NCI-H345 (cell line): ENCODE data around the gene EFR3B.

Experiments used
- DNase-seq: peaks from one replicate; lab custom pipeline; 2025; lab: John Stamatoyannopoulos, UW

Gene EFR3B

DNA sequence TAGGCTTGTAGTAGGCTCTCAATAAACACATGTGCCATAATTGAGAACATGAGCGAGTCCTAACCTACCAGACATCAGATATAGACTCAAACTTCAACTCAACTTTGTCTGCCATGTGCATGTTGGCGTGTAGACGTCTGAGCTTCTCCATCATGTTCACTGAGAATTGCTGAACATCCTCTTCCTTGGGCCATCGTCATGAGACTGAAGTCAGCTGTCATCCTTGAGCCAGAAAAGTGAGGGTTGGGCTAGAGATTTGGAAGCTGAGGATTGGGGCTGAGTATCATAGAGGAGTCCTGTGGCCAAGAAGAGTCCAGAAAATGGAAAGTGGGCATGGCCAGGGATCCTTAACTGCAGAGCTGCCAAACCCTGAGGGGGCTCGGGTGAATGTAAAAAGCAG lies 7.8 kb upstream of the EFR3B start:
- DNase-seq = no peak

DNA sequence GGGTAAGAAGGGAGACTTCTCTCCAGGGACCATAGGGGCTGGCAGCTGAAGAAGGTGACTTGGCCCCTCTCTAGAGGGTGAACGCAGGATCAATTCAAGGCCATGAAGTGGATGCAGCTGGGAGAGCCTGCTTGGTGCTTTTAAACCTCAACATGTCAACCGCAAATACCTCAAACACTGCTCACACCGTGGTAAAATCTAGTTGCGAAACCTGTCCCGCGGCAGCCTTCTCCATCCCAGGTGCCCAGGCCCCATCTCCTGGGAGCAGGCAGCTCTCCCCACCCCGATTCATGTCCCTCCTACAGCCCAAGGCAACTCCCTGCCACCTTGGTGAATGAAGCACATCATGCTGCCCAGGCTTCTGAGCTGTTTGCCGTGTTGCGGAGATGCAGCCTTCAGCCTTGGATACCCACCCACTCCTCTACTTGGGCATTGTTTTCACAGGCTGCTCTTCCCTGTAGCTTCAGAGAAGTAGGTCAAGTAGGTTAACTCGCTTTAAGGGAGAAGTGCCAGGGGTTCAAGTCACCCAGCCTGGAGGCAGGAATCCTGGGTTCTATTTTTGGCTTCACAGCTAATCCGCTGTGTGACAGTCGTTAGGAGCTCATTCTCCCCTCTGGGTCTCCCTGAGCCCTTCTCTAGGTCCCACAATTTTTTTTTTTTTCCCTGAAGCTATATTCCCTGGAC lies 6.2 kb upstream of the EFR3B start:
- no peak for DNase-seq

DNA sequence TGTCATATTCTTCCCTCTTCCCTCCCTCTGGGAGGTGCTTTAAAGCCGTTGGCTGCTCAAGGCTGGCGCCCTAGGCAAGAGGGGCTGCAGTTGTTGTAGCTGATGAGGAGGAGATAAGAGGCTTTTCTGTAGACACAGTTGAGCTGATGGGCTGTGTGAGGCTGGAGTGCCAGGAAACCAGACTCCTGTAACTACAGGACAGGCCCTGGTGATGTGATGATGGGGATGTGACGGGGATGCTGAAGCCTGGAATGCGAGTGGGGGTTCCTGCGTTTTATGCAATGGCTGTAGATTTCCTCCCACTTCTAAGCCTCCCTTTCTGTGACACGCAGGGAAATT lies 5.7 kb upstream of the EFR3B start:
- DNase-seq = peak; percentile 34

DNA sequence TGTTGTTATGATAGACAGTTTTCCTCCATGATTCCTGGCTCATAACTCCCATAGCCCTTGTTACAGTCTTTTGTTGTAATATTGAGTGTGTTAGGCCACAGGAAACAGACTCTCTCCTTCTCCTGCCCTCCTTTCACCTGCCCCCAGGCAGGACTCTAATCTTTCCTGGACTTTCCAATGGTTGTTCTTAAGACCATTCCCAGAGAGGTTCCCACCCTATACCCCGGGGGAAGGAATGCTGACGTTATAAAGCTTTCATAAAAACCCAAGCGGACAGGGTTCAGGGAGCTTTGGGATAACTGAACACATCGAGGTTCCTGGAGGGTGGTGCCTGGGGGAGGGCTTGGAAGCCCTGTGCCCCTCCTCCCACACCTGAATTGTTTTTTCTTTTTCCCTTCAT lies 2.8 kb upstream of the EFR3B start:
- no peak for DNase-seq

DNA sequence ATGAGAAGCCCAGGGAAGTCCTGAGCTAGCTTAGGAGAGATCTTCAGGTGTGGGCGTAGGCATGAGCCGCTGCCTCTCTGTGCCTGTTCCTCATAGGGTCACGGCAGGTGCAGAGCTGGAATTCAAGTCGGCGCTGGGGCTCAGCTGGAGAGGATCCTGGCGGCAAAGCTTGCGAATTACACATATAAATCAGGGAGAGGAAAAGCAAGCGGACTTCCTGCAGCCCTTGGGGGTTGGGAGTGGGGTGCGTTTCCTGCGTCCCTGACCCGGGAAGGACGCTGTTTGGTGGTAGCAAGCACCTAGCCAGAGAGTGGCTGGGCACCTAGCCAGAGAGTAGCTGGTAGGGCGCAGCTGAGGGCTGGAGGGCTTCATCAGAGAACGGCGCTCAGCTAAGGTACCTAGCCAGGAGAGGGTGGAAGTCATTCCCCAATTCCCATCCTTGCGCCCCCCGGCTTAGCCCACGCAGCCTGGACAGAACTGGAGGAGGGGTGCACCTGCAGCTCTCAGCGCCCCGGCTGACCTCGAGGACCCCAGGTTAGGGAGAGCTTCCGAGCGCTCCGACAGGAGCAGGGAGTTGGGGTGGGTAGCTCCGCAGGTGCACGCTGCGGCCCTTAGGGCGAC lies 459 bp upstream of the EFR3B start:
- peak; percentile 93 for DNase-seq

DNA sequence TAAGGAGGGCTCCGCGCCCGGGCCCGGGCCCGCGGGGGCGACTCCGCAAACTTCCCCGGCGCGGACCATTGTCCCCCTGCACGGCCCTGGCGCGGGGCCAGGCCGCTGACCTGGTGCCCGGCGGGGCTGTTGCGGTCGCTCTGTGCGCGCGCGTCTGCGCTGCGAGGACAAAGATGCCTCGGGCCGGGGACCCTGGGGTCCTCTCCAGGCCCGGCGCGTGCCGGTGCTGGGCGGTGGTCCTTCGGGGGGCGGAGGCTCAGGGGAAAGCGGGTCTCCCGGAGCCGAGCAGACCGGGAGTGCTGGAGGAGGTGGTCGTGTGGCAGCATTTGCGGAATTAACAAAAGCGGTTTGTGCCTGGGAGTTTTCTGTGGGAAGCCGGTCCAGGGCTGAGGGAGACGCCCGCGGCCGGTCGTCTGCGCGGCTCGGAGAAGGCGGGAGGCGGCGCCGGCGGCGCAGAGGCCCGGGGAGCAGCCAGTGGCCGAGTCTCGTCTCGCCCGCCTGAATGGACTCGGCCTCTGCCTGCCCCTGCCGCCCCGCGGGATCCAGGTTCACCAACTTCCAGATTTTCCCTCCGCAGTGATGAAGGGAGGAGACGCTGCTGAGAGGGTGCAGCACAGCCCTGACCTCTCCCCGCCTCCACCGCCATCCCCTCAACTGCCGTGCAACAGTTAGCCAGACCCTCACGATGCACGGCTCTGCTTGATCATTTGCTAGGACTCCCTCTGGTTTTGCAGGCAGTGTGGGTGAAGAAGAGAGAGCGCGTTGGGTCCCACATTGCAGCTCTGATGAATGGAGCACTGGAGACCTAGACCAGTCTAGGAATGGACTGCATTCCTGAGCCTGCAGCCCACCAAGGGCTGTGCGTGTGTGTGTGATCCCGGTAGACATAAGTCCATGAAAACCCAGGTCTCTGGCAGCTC lies 705 bp downstream of the EFR3B start:
- DNase-seq = peak; percentile 41

DNA sequence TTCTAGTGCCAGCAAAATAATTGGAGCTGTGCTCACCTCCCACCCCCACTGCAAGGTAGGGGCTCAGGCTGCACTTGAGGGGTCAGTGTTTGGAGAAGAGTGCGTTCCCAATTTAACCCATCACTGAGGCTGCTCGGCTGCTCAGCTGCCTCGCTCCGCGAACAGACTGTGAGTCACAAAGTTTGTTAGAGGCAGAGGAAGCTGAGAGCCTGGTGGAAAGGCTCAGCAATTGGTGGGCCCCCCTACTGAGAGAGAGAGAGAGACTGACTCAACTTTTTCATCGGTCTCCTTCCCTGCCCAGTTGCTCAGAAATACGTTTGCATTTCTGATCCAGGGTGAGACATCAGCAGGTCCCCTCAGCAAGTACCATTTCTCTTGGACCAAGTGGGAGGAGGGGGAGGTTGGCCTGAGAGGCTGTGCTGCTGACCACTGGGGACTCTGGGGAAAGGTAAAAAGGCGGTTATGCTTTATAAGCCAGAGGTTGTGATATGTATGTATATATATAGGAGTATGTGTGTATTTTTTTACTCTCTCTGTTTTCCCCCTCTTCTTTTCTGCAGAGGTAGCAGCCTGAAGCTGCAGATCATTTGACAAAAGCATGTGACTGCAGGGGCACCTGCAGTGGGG lies 1.5 kb downstream of the EFR3B start:
- DNase-seq = peak; percentile 30

DNA sequence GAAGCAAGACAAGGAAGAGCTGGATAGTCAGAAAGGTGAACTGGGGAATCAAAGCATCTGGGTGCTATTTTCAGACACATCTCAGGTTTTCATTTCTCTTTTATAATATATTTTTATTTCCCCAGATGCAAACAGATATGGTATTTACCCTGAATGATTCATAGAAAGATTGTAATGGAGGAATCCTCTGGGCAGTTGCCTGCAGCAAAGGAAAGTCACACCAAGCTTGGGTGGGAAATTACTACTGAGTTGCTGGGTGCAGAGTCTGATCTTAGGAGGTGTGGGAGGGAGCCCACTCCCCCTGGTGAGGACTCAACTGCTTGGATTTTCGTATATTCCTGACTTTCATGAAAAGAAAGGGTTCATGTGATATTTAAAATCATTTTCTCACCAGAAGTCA lies 2.1 kb downstream of the EFR3B start:
- DNase-seq = no peak

DNA sequence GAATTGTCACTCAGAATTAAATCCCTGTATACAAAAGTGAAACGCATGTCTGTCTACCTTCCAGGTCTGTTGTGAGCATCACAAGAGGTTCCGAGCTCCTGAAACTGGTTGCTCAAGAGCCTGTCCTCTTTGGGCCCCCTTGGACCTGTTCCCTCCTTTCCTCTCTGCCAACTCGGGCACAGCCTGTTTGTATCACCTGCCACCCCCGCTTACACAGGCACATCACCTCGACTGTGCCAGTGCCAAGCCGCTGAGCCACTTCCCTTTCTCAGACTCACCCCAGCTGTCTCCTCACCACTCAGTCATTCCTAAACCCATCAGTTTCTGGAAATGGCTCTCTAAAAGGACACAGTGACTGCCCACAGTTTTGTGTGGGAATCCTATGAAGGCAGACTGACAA lies 3.1 kb downstream of the EFR3B start:
- DNase-seq = no peak

DNA sequence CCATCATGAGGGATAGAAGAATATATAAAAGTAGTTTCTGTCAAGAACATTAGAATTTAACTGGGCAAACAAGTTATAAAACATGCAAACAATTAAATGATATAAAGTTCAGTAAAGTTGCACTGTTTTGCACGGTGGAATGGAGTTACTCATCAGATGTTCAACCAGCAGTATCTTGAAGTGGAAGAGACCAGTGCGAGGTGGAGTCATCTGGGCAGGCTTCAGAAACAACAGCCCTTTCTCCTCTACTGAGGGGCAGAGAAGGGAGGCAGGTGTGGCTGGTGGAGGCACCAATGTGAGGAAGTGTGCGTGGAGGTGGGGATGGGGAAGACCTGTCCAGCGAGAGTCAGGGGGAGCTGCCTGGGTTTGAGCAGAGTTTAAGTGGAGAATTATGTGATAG lies 7.5 kb downstream of the EFR3B start:
- no peak for DNase-seq

DNA sequence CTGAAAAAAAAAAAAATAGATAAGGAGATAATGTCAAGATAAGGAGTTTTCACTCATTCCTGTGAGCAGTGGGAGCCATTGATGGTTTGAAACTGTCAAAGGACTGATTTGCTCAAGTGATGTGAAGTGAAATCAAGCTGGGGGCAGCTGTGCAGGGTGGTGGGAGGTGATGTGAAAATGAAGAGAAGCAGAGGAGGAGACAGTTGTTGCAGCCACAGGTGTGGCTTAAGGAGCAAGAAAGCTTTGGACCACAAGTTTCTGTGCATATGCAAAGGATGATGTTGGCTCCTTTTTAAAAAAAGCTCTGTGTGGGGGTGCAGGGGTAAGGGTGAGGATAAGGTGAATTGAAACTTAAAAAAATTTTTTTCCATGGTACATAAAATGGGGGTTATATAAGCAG lies 8.3 kb downstream of the EFR3B start:
- DNase-seq = no peak

DNA sequence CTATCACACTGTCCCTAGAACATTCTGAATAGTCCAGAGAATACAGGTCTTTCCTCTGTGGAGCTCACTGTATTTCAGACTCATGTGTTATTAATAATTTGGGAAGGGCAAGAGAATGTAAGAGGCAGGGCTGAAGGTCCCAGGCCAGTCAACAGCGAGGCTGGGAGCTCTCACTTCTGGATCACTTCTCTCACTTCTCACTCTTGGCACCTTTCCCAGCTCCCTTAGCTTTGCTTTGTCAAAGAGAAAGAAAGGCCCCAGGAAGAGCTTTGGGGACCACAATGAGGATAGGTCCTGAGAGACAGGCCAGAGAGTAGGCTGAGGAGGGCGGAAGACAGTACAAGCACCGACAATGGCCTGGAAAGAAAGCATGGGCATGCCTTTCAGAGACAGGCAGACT lies 11.2 kb downstream of the EFR3B start:
- DNase-seq = peak; percentile 50

DNA sequence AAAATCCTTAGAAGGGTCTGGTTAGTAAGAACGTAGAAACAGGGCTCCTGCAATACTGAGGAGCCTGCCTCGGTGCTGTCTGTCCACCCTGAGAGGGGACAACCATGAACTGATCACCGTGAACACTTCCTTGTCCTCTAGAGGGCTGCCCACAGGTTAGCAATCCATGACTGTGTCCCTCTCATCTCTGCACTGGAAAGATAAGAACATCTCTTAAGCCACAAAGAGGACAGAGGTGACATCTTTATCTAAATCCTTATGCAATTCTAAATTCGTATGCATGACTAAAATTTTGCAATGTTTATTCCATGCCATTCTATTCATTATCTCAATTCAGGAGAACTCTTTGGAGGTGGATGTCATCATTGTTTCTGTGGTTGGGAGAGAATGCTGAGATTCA lies 12.8 kb downstream of the EFR3B start:
- DNase-seq = no peak

DNA sequence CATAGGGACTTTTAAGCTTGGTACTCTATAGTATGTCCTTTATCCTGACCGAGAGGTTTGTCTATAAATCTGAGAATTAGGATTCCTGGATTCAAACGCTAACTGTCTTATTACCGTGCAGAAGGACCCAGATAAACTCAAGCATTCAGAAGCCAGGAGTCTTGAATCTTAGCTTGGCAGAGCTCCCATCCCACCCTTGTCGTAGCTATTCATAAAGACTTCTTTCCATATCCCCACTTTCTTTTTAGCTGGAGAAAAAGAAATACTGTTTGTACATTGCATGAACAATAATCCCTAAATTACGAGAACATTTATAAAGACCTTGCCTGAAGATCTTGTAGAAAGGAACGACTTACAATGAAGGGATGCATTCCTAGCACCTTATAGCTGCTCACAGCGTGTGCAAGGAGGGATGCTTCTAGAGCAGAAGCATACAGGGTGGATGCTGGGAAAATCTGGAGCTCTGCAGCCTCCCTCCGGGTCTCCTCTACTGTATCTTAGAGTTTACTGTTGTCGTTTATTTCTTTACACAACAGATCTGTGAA lies 13.6 kb downstream of the EFR3B start:
- DNase-seq = no peak

DNA sequence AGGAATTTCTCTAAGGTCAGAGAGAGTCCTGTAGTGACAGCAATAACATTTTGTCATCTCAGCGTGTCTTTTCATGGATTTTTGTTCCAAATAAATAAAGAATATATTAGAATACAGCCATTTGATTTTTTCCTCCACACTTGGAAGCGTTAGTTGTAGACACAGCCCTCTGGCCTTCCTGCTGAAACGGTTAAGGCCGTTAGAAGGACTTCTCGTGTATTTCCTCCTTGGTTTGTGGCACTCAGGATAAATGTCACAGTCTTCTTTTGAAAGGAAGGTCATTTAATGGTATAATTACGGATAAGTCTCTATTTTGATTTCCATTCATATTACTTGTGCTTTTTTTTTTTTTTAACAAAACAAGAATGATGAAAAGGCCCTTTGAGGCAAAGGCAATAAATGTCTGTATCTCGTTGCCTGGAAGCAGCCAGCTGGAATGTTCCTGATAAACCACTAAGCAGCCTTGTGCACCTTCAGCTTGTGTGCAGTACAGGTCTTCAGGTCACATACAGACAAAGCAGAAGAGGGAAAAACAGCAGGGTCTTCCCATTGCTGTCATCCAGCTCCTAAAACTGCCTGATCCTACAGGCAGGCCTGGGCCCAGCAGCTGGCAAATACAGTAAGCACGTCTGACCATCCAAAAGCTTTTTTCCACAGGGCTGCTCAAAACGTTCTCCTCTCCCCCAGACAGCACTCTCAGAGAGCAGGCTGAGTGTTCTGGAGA lies 14.4 kb downstream of the EFR3B start:
- DNase-seq = no peak

DNA sequence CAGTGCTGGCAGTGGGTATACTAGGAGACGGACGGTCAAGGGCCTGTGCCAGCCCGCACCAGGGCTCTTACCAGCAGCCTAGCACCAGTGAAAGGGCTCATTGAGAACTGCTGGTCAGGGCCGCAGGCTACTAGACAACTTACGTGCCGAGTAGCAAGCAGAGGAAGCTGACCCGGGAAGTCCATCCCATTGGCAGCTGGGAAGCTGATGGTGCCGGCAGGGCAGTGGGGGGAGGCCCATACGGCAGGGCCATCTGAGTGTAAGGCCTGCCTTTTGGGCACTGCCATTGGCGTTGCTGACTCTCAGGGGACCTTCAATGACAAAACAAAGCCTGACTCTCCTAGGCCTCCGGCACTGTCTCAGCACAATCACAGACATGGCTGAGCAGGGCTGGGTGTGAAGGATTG lies 20.6 kb downstream of the EFR3B start:
- DNase-seq = no peak

DNA sequence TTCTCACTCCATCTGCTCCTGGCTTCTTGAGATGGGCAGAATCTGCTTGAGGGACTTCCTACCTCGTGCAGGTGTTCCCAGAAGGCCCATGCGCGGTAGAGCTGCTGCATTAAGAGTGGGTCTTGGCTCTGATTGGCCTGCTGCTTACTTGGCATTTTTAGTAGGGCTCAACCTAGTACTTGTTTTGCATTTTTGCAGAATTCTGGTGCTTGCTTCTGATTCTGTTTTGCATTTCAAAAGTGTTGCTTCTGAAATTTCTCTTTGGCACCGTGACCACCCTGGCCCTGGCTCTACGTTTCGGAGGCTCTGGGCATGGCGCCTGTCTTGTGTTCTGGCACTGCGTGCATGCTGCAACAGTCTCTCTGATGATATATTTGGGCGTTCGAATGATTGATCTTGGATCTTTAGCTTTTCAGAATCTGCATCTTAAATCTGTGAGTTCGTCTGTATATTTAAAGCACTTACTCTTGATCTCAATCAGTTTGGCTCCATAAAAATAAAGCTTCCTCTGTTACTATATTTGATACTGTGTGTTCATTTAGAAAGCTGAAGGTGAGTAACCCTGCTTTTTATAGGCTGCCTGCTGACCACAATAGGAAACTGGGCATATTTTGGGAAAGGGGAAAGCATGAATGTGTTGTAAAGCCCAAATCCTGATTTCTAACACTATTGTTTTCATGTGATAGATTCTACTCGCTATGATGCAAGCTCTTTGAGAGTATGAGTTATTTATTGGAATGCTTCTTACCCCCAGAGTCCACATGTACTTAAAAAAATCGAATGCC lies 22.2 kb downstream of the EFR3B start:
- no peak for DNase-seq

DNA sequence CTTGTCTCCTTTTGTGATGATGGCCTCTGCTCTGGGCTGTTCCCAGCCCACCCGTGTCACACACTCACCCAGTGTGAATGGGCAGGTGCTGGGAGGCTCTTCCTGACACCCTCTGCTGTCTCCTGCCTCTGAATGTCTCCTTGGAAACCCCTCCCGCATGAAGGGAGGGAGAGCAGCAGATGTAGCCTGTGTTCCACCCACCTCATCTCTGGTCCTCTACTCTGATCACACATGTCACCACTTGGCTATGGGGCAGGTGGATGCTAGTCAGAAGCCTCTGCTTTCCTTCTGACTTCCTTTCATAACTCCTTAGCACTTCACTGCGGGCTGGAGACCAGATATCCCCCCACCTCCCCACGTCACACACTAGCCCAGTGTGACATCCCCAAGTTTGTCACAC lies 23.9 kb downstream of the EFR3B start:
- DNase-seq = no peak

DNA sequence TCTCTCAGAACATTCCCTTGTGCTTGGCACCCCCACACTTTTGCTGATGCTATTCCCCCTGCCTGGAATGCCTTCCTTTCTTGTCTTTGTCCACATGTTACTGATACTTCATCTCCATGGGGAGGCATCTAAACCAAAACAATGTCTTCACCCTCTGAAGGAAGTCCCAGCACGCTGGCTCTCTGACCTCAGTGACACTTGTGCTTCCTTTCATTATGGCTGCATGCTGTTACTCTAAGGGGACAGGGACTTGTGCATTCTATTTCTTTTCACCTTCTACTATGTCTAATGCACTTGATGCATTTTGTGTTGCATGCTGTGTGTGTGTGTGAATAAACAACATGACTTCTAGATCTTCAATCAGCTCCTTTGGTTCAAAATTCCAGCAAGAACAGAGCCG lies 24.6 kb downstream of the EFR3B start:
- DNase-seq = no peak

DNA sequence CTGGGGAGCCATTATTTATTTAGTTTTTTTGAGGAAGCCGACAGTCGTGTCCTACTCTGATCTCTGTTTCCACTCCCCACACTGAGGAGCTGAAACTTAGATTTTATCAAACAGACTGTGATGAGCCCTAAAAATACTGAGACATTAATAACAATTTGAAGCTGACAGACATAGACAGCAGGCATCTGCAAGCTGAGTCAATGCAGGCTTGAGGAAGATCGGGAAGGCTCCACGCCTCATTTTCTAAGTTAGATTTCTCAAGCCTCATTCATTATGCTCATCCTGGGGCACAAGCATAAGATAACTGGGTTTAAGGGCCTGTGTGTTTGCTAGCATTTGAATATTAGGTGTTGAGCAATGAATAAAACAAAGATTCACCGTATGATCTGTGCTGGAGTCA lies 26.3 kb downstream of the EFR3B start:
- DNase-seq = no peak

DNA sequence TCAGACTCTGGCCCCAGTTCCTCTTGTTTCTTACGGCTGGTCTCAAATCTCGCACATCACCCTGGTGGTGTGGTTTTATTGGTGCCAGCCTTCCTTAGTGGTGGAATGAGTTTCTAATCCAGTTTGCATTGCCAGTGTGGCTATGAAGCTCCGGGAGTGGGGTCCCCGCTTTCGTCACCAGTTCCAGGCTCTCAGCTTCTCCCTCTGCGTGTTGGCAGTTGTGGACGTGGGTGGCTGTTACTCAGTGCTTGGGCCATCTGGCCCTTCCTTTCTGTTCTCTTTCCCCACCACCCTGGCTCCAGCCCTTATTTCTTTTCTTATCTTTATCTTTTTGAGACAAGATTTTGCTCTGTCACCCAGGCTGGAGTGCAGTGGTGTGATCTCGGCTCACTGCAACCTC lies 30.1 kb downstream of the EFR3B start:
- DNase-seq = no peak
